ENCODE measurements around the gene HDAC4.

GRCh38 chr2:239326831-239327535 is 73.8 kb downstream of the HDAC4 start:
- TF ChIP-seq CTCF (IDR thresholded peaks at IDR 0.05) (no peak), EP300 (IDR thresholded peaks at IDR 0.05) (no peak), POLR2A (IDR thresholded peaks at IDR 0.05) (no peak)

Data from tibial nerve (tissue), 4 donors.